OCI-M2 (cell line): ENCODE data around the gene JAG2.

ENCODE experiments used
- DNase-seq: peaks from one replicate; lab custom pipeline; 2025; ENCODE audit not compliant: unreplicated experiment; lab: John Stamatoyannopoulos, UW

Gene JAG2

DNA sequence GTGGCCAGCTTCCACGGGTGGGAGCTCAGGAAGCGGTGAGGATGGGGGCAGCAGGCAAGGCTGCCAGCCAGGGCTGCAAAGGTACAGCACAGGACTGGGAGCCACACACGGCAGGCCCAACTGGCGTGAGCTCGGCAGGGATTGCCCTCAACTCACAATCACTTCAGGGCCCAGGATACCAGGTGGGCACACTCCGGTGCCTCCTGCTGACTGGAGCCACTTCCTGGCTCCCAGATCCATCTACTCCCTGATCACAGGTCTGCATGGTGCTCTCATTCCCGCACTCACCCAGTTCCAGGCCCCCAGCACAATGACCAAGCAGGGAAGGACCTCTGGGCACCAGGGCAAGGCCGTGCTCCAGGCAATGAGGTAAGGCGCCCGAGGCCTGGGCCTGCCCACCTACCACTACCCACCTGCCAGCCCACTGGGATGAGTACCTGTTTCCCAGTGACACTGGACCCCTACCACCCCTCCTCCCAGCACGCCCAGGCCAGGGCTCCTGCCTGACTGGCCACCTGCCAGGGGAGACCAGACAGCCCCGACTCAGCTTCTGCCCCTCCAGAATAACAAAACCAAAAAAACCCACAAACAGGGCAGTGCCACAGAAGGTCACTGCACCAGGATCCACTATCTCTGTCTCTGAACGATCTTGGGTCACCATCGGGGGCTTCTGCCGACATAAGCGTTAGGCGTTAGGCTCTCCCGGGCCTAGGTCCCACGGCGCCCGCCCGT is 1.8 kb downstream of the JAG2 start:
- no peak for DNase-seq

DNA sequence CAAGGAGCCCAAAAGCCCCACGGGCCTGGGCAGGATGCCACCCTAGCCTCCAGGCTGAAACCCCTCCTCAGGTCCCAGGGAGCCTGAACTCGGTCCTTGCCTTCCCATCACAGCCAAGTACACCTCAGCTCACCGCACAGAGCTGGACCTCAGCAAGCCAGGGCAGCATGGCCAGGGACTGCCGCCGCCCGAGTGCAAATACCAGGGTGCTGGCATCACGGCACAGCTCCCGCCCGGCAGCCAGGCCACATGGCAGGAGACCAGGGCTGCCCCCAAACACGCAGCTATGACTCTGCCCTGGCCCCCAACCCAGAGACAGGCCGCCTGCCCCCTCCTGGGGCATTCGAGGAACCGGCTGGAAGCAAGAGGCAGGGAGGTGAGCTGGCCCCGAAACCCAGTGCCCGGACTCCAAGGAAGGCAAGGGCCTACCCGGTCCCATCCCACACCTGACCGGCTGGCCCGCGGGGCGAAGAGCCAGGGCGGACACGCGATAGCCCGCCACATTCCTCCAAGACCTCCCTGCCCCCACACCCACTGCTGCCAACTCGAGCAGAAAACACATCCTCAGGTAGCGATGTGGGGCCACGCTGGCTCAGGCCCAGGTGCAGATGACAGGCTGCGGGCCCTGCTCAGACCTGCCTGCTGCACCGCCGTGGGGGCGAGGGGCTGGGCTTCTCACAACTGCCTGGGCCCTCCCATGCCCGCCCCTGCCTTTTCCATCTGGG is 2.7 kb downstream of the JAG2 start:
- DNase-seq, result no peak

DNA sequence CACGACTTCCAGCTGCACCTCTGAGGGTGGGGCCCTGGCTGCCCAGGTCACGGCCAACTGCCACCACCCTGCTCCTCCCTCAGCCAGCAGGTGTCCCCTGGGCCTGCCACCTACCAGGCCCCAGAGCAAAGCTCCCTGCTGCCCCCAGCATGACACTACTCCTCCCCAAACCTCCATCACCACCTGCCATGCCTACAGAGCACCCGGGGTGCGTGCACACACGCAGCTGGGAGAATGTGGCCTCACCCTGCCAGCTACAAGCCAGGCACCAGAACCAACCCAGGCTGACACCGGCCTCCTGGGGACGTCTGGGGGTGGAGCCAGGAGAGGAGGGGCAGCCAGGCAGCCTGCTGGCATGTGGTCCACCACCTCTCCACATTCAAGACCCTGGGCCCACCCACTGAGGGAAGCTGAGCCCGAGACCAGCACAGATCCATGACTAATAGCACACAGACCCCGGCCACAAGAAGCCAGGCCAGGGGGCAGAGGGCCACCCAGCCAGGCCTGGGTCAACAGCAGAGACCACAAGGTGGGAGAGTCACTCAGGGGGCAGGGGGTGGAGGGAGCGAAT is 3.4 kb downstream of the JAG2 start:
- no peak for DNase-seq

DNA sequence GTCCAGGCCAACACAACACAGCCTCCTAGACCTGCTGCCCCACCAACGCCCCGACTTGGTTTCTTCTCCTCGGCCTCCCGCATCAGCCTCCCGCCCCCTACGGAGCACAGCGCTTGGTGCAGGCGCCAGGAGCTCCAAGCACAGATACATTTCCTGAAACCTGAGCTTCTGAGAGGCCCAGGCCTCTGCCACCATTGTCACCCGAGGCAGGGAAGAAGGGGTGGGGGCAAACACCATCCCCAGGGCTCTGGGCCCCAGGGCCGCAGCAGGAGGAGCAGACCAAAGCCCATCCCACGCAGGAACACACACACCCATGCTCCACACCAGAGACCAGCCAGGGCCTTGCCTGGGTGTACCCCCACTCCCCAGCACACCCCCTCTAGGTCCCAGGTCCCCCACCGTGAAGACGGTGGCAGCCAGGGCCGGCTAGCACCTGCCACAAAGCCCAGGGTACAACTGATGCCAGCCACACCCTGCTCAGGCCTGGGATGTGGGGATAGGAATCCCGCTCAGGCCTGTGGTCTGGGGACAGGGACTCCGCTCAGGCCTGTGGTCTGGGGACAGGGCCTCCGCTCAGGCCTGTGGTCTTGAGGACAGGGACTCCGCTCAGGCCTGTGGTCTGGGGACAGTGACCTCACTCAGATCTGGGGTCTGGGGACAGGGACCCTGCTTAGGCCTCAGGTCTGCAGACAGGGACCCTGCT is 5.4 kb downstream of the JAG2 start:
- no peak for DNase-seq

DNA sequence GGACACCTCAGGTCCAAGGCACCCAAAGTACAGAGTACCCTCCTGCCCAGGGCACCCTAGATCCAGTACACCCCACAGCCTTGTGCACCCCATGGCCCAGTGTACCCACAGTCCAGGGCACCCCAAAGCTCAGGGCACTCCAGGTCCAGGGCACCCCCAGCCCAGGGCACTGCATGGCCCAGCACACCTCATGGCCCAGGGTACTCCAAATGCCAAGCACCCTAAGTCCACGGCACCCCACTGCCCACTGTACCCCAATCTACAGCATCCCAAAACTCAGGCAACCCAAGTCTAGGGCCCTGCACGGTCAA is 6.0 kb downstream of the JAG2 start:
- no peak for DNase-seq

DNA sequence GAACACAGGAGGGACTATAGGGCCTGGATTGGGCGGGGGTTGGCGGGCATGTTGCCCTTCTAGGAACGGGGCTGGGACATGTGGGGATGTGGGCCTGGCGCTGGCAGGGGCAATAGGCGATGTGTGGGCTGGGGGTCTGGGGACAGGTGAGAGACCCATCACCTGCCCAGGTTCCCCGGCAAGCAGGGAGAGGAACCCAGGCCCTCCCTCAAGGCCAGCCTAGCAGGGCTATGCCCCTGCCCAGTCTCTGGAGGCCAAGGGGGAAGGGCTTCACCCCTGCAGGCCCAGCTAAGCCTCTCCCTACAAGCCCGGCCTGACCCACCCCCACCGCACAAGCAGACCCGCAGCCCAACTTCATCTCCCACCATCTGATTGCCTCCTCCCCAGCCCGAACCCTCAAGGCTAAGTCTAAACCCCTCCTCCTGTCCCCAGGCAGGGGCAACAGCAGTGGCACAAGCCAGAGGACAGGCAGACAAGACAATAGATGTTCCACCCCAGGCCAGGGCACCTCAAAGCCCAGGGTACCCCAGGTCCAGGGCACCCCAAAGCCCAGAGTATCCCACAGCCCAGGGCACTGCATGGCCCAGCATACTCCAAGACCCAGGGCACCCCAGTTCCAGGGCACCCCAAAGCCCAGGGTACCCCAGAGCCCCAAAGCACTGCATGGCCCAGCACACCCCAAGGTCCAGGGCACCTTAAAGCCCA is 6.5 kb downstream of the JAG2 start:
- no peak for DNase-seq

DNA sequence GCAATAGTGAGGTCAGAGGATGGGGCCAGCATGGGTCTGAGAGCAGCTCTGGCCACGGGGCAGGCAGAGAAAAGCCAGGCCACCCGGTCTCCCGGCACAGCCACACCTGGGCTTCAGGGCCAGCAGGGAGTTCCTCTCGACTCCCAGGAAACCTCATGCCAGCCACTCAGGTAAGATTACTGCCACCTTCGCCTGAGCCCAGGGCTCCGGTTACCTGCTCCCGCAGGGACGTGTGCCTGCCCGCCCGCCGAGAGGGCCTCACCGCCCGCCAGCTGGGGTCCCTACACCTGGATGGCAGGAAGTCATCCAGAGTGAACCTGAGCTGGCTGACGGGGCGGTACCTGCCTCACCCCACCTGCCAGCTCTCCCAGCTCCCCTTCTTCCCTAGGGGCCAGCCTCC is 7.3 kb downstream of the JAG2 start:
- DNase-seq, result no peak

DNA sequence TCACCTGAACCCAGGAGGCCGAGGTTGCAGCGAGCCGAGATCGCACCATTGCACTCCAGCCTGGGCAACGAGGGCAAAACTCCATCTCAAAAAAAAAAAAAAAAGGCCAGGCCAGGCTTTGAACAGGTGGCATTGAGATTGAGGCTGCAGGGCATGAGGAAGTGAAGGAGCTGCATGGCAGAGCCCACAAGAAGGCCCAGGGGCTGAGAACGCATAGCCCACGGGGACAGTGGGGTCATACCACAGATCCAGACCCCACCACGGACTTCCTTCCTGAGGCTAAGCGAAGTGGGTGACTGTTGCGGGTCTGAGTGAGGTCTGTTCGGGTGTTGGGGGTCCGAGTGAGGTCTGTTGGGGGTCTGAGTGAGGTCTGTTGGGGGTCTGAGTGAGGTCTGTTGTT is 7.8 kb downstream of the JAG2 start:
- no peak for DNase-seq

DNA sequence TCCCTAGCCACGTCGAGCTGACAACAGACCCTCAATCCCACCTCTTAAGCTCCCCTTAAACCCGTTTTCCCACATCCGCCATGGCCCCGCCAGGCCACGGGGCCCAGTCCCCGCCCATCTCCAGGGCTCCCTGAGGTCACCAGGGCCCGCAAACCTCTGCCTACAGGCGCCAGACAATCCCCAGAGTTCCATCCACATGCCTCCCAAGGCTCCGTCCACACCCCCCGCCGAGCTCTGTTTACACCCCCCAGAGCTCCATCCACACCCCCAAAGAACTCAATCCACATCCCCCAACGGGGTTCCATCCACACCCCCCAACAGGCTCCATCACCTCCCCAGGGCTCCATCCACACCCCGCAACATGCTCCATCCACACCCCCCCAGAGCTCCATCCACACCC is 9.2 kb downstream of the JAG2 start:
- no peak for DNase-seq

DNA sequence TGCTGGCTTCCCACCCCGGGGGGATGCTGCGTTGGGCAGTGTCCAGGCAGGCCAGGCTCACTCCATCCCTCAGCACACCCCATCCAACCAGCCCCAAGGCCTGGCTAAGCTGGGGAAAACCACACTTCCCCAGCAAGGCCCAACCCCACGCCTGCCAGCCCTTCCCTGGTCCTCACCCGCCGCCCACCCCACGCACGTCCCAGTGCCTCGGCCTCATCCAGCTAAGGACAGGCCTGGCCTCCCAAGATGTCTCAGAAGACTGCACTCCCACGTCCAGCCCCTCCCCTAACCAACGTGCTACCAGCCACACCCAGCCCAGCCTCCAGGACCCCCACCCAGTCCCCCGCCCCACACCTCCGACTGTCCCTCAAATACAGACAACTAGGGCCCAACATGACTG is 9.8 kb downstream of the JAG2 start:
- DNase-seq, result no peak

DNA sequence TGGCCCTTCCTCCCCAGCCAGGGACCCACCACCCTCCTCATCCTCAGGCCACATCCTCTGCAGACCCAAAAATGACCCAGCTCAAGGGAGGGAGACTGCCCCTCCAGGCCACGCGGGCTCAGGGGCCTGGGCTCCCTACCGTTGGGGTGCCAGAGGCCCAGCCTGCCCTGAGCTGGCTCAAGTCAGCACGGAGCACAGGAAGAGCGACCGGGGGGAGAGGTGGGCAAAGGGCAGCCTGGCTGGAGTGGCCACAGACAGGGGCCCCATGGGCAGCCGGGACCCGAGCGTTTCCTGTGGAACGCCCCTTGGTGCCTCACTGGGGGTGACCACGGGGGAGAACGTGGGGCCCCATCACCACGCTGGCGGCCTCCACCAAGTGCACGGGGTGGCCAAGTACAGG is 10.7 kb downstream of the JAG2 start:
- DNase-seq, result no peak

DNA sequence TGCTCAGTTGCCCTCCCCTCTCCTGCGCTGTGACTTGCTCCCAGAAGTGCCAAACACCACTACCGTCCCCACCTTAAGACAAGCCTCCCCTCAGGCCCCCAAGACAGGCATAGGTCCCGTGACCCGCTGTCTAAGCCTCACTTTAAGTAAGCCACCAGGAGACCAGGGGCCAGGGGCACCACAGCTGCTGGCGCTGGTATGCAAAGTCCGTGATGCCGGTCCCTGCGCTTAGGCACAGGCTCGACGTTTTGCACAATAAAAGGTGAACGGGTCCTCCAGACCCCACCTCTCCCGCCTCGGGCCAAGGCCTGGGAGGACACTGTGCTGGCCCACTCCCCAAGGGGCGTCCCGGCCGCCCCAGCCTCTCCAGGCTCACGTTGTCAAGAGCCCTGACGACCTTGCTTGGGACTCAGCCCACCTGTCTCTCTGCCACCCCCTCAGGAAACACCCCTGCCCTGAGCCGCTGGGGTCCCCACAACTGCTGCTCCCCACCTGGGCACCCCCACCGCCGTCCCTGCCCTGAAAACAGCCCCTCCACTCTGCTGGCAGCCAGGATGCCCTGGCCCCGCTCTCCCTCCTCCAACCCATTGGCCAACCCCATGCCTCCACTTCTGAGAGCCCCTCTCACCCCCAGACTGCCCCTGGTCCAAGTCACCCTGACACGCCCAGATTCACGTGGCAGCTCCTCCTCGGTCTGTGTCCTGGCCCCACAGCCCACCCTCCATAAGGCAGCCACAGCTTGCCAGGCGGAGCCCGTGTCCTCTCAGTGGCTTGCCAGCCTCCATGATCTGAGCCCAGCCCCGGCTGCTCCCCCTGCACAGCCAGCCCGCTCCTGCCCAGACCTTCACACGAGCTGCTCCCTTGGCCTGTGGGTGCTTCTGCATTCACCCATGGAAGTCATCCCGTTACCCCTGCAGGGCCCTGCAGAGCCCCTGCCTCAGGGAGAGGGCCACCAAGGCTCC is 11.9 kb downstream of the JAG2 start:
- no peak for DNase-seq

DNA sequence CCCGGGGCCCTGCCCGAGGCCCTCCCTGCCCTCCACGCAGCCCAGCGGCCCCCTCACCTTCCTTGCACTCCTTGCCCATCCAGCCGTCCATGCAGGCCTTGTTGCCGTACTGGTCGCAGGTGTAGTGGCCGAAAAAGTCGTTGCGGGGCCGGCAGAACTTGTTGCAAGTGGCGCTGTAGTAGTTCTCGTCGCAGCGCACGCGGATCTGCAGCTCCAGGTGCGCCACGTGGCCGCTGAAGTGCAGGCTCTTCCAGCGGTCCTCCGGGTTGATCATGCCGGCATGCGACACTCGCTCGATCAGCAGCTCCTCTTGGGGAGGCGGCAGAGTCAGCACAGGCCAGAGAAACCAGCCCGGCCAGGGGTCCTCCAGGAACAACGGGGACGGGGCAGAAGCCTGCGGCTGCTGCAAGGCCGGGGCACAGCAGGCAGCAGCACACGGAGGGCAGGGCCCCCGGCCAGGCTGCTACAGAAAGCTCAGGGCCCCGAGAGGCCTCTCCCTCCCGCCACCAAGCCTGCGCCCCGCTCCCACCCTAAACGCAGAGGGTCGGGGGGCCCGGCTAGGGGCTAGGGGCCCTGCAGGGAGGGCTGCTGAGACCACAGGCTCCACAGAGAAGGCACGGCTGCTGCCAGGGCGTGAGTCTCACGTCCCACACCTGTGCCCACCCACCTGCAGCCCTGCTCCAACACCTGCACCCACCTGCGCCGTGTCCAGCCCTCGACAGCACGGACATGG is 12.7 kb downstream of the JAG2 start:
- DNase-seq, result no peak

DNA sequence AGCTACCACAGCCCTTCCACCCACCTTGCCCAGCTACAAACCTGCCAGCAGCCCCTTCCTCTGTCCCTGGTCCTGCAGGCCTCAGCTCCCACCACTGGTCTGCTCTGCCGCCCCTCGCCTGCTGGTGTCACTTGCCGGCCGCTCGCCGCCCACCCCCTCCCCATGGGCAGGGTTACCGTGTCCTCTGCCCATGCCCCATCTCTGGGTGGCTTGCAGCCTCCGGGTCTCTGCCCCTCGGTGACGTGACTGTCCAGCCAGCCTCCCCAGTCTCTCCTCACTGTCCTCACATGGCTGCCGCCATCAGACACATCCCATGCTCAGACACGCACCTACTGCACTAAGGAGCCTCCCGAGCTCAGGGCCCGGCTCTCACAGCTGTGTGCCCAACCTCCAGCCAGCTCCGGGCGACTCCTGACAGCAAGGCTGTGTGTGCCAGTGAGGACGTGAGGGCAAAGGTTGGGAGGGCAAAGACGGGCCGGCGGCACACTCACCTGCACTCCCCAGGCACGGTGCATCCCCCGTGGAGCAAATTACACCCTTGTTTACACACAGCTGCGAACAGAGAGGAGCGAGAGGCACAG is 13.4 kb downstream of the JAG2 start:
- DNase-seq, result no peak

DNA sequence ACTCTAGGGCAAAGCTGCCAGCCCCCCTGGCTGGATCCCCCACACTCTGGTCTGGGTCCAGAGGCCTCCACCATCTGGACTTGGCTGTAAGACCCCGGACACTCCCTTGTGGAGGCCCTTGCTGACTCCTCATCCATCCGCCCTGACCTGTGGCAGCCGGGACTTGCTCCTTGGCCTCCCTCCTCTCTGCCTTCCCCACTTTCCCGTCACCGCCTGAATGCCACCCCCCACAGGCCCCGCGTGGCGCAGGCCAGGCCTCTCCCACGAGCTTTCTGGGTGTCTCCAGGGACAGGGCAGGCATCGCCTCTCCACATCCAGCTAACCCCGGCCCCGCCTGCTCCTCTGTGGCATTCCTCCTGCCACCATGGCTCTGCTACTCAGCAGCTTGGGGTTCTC is 14.1 kb downstream of the JAG2 start:
- DNase-seq, result no peak

DNA sequence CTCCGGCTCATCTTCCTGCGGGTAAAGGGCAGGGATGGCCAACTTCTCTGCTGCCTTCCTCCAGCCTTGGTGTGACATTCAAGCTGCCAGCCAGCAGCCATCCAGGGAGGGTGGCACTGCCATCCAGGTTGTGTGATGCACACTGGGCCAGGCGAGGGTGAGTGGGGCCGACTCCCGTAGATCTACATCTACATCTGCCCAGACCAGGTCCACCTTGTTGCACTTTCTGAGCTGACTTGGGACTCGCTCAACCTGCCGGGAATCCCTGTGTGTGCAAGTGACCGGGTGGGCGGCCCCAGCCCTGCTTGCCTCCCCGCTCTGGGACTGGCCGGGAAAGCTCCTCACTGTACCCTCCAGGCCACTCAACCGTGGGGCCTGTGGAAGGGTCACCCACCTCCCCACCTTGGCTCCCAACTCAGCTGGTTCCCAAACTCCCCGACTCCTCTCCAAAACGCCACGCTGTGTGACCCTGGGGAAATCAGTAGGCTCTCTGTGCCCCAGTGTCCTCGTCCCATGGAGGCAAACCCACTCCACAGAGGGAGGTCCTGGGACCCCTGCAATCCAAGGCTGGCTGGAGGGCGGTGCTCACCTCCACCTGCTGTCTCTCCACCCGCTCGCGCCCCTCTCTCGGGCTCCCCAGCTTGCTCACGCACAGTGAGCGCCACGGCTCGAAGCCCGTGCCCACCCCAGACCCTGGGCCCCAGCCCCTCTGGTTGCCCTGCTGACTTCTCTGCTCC is 14.7 kb downstream of the JAG2 start:
- DNase-seq, result no peak

DNA sequence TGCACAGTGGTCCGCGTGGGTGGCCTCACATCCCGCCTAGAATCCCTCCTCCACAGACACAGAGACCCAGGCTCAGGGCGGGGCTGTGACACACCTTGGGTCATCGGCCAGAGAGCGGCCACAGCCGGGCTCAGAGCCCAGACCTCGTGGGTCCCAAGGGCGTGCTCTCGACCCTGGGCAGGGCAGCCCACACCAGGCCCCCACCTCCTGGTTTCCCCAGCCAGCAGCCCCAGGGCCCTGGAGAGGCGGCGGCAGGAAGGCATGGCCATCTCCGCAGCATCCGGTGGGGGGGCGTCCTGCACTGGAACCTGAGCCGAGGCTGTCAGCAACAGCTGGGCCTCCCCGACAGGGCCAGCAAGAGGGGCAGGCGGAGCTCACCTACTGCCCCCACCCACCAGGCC is 15.2 kb downstream of the JAG2 start:
- no peak for DNase-seq

DNA sequence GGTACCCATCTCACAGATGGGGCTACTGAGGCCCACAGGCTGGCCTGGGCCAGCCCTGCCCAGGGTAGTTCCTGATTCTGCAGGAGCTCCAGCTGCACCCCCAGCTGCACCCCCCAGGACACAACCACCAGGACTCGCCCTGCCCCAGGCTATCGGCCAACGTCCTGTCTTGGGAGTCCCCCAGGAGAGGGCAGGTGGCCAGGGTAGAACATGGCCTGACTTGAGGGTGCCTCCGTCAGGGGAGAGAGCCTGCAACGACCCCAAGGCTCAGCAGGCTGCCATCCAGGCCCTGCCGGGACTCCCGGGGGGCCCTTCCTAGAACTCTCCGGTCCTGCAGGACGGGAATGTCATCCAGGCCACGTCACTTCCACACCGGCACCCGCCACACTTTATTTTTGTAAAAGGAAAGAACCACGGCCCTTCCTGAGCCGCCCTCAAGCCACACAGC is 15.8 kb downstream of the JAG2 start:
- no peak for DNase-seq
